Posterior cingulate gyrus (tissue), 11 donors: ENCODE measurements around the gene GTF3C4.

ENCODE experiments used
- DNase-seq, 10 donors: peaks; one replicate each; pipeline versions ENCODE4 v3.0.0 to v3.0.0-alpha.2; 2020 to 2021; ENCODE audit warnings: mixed read lengths in 3 of 10
- intact Hi-C: fragments of 100-400 bp; cut with DNase I; formaldehyde crosslinking; loops from one replicate; pipeline ENCODE4 v1.15.1; 2023

The GTF3C4 gene, protein sequence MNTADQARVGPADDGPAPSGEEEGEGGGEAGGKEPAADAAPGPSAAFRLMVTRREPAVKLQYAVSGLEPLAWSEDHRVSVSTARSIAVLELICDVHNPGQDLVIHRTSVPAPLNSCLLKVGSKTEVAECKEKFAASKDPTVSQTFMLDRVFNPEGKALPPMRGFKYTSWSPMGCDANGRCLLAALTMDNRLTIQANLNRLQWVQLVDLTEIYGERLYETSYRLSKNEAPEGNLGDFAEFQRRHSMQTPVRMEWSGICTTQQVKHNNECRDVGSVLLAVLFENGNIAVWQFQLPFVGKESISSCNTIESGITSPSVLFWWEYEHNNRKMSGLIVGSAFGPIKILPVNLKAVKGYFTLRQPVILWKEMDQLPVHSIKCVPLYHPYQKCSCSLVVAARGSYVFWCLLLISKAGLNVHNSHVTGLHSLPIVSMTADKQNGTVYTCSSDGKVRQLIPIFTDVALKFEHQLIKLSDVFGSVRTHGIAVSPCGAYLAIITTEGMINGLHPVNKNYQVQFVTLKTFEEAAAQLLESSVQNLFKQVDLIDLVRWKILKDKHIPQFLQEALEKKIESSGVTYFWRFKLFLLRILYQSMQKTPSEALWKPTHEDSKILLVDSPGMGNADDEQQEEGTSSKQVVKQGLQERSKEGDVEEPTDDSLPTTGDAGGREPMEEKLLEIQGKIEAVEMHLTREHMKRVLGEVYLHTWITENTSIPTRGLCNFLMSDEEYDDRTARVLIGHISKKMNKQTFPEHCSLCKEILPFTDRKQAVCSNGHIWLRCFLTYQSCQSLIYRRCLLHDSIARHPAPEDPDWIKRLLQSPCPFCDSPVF

DNA sequence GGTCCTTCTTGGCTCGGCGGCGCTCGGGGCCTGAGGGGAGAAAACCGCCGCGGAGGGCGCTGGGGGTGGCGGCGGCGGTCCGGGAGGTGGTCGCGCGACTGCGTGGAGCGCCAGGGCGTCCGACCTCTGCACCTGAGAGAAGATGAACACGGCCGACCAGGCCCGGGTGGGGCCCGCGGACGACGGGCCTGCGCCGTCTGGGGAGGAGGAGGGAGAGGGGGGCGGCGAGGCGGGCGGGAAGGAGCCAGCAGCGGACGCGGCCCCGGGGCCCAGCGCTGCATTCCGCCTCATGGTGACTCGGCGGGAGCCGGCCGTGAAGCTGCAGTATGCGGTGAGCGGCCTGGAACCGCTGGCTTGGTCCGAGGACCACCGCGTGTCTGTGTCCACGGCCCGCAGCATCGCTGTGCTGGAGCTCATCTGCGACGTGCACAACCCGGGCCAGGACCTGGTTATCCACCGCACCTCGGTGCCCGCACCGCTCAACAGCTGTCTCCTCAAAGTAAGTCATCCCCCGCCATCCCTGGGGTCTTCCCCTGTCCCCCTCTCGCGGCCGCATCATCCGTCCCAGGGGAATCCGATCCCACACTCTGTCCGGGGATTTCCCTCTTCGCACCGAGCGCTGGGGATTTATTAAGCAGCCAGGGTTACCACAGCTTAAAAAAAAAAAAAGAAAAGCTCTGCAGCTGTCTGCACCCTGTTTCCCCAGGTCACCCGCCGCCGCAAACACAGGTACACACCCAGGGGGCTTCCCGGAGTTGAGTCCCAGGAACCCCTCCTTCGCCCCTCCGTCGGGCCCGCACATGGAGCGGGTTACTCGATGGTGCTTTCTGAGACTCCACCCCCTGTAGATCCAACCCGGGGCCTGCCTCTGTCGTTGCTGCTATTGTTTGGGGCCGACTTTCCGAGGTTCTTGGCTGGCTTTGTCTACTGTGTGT is at the start of gene GTF3C4:
GTF3C4 (plus strand) TSS at position 8 of the 935 bp plus-strand sequence; CDS start at position 143, 135 bp downstream.
- intact Hi-C loops = loop anchor here (10.0 kb wide), 1 partner anchor 124 kb away; no protein-coding TSS in a partner anchor
- peak in 6 of 10 donors; percentile 73 to 98 (median 84) for DNase-seq

DNA sequence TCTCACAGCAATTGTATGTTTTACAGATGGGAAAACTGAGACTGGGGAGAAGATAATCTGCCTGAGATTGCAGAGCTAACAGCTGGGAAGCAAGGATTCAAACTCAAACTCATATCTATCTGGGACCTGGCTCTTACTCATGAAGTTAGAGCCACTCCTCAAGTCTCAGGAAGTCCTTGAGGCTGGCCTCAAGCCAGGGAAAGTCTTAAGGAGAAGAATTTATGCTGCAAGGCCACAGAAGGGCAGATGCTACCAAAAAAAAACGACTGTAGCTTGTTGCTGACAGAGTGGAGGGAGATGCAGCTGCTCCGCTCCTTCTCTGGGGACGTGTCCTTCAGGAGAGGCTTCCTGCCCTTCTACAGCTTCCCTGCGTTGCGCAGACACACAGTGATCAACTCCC is 48.1 kb upstream of the GTF3C4 start:
- DNase-seq = no peak
- intact Hi-C loops = no loop called here

DNA sequence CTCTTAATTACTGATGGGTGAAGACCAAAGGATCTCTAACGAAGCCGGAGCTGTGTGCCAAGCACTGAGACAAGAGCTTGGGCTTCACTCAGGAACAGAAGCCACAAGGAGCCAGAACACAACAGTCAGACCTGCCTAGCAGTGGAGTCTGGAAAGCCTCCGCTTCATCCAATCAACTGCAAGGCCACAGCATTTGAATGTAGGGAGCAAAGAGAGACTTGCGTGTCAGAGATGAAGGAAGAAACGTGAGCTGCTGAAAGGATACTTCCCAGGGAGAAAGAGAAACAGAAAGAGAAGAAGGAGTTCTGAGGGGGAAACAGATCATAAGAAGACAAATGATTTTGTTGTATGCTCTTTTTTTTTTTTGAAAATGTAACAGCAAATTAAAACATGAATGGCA is 44.0 kb upstream of the GTF3C4 start:
- intact Hi-C loops = no loop called here
- DNase-seq = no peak

DNA sequence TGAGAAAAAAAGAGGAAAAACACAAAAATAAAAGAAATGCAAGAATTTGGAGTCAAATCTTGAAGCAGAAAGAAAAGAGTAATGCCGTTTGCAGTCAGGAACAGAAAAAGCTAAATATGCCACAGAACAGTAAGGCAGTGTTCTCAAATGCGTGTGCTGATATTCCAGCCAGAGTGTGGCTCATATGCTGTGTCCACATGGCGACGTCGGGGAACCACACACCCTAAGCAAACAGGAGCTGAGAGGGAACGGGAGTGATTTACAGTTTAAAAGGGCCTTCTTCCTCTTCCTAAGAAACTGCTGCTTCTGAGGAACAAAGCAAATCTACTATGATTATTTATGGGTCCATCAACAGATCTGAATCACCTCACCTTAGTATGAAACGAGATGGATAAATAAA is 43.2 kb upstream of the GTF3C4 start:
- intact Hi-C loops = no loop called here

DNA sequence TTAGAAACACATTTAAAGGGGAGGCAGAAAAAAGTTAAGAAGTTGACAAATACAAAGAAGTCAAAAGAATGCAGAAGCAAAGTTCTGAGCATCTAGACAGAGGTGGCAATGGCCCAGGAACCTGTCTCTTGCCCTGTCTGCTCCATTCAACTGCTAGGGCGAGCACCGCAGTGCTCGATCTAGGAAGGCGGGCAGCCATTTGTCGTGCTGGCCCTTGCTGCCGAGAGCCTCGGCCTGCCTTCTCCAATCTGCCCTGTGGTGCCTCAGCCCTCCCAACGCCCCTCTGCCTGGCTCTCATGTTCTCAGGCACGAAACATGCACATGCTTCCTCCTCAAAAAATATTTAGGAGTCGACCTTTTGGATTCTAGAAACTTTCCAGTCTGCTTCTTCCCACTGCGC is 42.7 kb upstream of the GTF3C4 start:
- intact Hi-C loops = no loop called here
- DNase-seq = peak in 1 of 10 donors; percentile 41

More for the DNA sequence above, 43.2 kb upstream of the GTF3C4 start:
- DNase-seq = no peak

DNA sequence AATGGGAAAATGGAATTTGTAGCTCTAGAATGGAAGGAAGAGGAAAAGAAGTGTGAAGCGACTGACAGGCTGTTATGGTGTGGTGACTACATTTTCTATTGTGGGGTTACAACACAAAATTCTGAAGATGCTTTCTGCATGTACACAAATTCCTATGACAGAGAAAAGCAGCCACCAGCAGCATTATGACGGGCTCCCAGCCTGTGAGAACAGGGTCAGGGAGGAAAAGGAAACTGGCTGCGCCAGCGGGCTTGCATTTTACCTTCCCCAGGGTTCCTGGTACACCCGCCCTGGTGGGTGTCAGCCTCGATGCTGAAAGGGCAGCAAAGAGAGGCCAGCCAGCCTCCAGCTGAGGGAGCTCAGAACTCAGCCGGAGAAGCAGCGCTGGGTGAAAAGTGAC is 41.5 kb upstream of the GTF3C4 start:
- no peak for DNase-seq
- intact Hi-C loops = no loop called here

DNA sequence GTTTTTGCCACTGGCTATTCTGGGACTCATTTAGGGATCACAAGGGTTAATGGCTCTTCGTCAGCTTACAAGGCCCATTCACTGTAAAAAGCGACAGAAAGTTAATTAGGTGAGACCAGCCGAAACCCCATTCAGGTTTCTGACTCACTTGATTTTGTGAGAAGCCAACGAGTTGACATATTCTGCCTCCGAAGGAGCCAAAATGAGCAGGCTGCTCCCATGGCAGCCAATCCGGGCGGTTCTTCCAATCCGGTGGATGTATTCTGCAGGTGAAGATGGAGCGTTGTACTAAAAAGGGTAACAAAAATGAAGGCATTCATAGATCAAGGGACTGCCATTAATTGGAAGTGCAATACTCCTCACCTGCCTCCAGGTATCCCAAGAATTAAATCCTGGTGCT is 40.1 kb upstream of the GTF3C4 start:
- intact Hi-C loops = no loop called here
- no peak for DNase-seq

DNA sequence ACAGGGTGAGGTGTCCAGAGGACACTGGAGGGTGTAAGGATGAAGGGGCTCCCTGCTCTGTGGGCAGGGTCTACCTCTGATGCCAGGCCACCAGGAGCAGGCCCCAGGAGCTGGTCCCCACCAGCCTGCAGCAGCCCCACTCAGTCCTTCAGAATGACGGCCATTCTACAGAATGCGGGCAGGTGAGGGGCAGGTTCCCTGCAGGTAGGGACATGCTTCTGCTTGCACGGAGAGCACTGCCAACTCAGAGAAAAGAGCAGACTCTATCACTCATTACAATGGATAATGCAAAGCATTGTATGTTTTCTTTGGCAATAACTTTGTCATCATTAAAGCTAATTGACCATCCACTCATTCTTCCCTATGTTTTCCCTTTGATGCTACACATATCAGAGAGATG is 39.5 kb upstream of the GTF3C4 start:
- intact Hi-C loops = no loop called here
- DNase-seq = no peak

DNA sequence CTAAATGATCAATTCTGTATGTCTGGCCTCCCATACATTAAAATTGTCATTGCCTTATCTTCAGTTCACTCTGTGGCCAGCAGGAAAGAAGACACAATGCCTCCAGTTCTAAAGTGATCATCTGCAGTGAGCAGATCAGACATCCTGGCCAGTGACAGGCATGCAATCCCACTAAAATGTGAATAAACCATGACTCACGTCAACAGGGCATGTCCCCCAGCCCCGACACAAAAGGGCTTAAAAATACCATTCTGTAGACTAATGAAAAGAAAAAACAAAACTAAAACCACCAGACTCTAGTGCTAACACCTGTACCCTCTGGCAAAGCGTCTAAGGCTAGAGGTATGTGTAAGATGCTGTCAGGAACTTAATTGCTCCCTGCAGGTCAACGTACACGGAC is 39.0 kb upstream of the GTF3C4 start:
- no peak for DNase-seq
- intact Hi-C loops = no loop called here

DNA sequence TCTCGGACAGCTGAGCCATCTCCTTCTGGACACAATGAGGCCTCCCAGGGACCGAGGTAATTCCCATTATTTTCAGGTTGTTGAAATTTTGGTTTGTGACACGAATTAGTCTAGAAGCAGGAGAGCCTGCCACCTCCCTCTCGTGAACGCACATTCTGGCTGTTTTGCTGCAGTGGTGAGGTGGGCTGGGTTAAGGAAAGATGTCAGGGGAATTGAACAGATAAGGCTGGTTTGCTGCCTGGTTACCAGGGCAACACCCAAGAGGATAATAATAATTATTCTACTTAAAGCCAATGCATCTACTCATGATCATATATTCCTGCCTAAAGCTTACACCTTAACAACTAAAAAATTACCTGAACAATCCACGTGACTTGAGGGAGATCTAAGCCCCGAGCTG is 38.6 kb upstream of the GTF3C4 start:
- intact Hi-C loops = no loop called here
- DNase-seq = no peak

DNA sequence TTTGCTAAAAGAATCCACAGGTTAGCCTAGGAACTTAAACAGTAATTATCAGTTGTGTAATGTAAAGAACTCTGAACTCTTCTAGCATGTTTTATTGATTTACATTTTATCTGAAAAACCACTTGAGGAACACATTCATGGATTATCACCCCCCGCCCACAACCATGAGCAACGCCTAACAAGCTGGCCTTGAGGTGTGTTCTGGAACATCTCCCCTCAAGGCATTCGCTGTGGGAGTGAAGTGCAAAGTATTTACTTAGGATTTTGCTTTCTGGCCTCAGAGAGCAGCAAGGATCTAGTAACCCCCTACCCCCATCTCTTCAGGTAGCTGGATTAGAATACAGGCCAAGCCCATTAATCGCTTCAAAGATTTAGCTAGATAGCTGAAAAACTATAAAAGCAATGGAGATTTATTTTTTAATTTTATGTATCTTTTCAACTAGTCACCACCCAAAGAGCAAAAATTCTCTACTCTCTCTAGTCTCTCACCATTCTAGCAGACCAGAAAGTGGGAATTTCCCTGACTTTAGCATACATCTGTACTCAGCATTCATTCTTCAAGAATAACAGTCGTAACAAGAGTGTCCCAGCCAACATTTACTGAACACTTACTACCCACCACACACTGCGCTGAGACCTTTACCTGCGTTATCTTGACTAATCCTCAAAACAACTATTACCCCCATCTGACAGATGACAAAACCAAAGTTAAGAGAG is 37.7 kb upstream of the GTF3C4 start:
- intact Hi-C loops = no loop called here
- DNase-seq = no peak

DNA sequence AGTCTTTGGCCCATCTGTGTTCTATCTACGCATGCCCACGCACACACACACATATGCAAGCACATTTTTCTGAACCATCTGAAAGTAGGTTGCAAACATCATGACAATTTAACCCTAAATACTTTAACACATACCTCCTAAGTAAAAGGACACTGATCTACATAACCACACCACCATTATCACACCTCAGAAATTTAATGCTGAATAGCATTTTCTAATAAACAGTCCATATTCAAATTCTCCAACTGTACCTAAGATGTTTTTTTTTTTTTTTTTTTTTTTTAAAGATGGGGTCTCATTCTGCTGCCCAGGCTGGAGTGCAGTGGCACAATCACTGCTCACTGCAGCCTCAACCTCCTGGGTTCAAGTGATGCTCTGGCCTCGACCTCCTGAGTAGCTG is 35.9 kb upstream of the GTF3C4 start:
- no peak for DNase-seq
- intact Hi-C loops = no loop called here

DNA sequence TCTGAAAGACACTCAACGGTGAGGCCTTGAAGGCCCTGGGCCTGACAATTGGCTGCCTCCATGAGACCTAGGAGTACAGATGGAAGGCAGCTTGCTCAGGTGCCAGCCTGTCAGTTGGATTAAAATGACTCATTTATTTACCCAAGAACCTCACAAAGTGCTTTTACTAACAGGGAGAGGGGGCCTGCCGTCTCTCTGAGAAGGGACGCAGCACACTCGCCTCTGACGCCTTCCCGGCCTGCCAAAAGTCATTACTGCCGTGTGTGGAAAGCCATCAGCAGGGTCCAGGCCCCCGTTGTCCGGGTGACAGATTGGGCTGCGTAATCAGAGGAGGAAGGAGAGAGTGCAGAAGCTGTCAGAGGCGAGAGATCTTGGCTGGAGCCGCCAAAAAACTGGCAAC is 32.9 kb upstream of the GTF3C4 start:
- intact Hi-C loops = no loop called here
- no peak for DNase-seq

DNA sequence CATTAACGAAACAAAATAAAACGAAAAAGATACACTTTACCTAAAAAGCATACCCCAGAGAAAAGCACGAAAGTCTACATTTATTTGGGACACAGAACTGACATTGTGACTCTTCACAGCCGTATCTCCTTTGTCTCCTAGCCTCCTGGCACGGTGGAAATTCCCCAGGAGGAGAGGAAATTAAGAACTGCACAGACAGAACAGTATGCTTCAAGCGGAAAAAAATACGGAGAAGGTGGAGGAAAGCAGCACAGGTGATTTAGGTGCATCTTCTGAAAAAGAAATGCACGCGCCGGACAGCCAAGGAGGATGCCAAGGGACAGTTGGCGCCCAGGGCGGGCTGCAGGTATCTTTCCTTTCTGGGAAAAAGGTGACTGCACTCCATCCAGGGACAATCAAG is 32.5 kb upstream of the GTF3C4 start:
- intact Hi-C loops = no loop called here
- DNase-seq = no peak

DNA sequence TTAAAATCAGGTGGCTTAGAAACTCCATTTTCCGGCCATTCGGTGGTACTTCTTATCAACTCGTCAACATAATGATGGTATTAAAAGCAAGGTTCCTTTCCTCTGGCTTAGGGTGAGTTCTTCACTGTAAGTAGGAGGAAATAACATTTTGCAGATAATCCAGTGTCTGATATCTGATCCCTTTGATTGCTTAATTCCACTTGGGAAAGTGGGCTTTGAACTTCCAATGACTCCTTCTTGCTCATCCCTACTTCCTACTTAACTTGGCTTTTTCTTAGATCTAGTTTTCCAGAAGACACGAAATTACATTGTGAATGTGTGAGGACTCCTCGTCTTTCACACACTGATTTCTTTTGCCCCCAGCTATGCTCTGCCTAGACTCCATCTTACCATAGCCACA is 32.0 kb upstream of the GTF3C4 start:
- intact Hi-C loops = no loop called here
- no peak for DNase-seq

DNA sequence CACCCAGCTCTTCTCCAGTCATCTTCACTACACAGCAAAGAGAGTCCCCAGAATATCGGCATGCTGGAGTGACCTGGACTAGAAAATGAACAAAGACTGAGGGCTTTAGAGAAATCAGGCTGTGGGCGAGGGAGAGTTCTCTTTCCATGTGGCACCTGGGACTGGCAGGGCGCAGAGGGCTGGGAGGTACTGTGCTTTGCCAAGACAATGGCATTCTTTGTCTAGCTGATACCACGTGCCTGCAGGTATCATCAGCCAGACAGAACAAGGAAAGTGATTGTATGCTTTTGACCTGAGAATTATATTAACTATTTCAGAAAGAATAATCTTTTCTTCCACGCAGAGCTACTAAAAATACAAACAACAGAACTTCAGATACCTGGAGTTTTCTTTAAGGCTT is 30.9 kb upstream of the GTF3C4 start:
- intact Hi-C loops = no loop called here
- DNase-seq = no peak

DNA sequence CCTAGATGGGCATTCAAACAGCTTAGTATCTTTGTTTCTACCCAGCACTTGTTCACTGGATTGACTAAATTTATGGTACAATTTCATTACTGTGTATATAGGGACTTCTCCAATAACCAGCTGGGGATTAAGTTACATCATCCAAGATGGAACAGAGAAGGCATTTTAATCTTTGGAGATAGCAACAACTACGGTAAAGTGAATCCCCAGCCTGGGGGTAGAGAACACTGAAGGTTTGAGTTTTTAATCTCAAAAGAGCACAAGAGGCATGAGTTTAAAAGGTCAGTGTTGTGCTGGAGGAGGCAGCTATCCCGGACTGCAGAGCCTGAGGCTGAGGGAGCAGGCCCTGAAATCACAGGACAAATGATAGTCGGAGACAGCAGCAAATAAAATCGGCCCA is 29.0 kb upstream of the GTF3C4 start:
- intact Hi-C loops = no loop called here

DNA sequence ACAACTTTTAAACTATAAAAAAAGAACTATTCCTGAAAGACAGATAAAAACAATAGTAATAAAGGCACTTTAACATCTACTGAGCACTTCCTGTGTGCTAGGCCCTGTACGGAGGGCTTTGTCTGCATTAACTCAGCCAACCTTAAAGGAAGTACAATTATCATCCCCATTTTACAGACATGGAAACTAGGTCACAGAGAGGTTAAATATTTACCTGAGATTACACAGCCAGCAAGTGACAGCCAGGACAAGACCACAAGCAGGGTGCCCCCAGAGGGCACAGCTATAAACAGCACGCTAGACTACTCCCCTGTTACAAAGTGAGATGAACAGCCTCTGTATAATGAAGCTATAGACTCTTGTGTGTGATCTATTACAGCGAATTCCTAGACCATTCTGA is 26.0 kb upstream of the GTF3C4 start:
- intact Hi-C loops = no loop called here
- no peak for DNase-seq

More for the DNA sequence above, 29.0 kb upstream of the GTF3C4 start:
- no peak for DNase-seq

DNA sequence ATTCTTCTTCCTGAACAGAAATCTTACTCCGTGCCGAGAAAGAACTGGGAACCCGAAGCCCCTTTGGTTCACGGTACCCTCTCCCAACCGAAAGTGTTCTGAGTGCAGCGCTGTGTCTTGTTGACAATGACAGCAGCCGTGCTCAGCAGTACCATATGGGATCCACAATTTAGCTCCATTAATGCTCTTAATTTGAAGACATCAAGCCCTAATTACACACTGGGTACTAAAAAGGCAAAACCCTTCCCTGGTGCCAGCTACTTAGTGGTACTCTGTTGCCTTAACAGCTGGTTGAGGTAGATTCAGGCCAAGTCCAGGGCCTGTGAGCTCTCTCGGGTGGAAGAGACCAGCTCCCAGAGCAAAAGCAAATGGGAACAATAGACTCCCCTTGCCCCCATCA is 25.0 kb upstream of the GTF3C4 start:
- intact Hi-C loops = no loop called here

DNA sequence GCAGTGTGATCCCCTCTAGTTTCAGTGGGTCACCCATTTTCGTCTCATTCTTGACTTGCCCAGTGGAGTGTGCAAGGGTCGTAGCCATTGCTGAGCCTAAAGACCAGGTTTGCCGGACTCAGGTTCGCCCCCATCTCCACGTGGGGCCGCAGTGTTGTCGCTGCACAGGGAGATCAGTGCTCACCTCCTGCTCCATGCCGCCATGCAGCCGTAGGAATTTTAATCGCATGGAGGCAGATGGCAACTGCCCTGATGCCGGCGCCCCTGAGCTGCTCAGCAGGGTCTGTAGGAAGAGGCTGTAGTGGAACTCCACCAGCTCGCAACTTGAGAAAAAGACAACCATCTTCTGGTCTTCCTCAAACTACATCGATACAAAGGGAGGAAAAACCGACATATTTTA is 24.6 kb upstream of the GTF3C4 start:
- intact Hi-C loops = no loop called here
- no peak for DNase-seq

More for the DNA sequence above, 25.0 kb upstream of the GTF3C4 start:
- no peak for DNase-seq
